Kidney glomerular epithelial cell (primary cell): Measurements from ENCODE around the gene SCN9A.
A peak's percentile ranks its signal among the peaks of the same experiment; 100 is the strongest.

Experiments
- DNase-seq: peaks from one replicate; lab custom pipeline; 2025; lab: John Stamatoyannopoulos, UW

The SCN9A gene

GRCh38 chr2:166179201-166179600 is 196.5 kb downstream of the SCN9A start:
- no peak for DNase-seq

GRCh38 chr2:166173263-166173662 is 202.5 kb downstream of the SCN9A start:
- no peak for DNase-seq

GRCh38 chr2:166171216-166171615 is 204.5 kb downstream of the SCN9A start:
- DNase-seq, result no peak

DNA sequence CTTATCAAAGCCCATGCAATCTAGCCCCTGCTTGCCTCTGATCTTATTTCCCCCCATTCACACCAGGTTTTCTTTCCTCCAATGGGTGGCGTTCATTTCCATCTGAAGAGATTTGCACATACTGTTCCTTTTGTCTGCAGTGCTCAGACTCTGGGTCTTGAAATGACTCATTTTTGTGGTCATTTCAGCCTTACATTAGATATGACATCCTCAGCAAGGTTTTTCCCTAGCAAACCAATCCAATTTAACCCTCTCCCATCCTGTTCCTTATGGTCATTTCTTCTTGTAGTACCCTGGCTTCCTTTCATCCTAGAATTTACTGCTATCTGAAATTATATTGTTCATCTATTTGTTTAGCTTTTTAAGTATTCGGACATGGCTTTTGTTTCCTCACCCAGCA is 205.4 kb downstream of the SCN9A start:
- no peak for DNase-seq

DNA sequence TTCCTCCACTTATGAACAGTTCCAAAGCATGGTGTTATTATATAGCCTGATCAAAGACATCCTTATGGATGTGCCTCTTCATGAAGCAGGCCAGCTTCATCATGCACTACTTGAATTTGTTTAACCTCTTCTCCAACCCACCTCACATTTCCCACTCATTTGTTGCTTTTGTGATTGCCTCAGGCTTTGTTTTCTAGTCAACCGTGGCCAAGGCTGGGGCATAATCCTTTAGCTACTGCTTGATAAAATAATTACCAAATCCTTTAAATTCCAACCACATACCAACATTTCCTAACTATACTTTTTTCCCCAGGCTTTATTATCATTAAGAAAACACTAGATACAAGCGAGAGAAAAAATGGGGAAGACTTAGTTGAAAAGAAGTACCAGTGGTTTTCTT is 208.3 kb downstream of the SCN9A start:
- peak; percentile 41 for DNase-seq

- no peak for DNase-seq
Measured at GRCh38 chr2:166163775-166164174, 212.0 kb downstream of the SCN9A start.

DNA sequence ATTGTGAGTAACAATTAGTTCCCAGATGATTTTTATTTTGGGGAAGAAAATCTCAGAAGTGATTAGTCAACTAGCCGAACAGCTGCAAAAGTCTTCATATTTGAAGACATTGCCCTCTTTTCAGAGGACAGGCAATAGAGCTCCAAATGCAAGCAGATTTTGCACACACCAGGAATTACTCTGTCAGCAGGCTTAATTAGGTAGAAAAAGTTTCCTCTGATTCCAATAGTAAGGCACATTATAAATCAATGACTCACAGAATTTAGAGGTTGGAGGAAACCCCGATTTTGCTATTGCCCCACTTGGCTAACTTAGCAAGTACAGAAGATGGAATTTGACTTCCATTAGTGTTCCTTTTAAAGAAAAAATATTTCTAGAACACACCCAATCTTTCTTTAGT is 217.2 kb downstream of the SCN9A start:
- DNase-seq, result no peak

- no peak for DNase-seq
Measured at GRCh38 chr2:166157578-166157977, 218.2 kb downstream of the SCN9A start.

- no peak for DNase-seq
Measured at GRCh38 chr2:166156985-166157490, 218.7 kb downstream of the SCN9A start.

DNA sequence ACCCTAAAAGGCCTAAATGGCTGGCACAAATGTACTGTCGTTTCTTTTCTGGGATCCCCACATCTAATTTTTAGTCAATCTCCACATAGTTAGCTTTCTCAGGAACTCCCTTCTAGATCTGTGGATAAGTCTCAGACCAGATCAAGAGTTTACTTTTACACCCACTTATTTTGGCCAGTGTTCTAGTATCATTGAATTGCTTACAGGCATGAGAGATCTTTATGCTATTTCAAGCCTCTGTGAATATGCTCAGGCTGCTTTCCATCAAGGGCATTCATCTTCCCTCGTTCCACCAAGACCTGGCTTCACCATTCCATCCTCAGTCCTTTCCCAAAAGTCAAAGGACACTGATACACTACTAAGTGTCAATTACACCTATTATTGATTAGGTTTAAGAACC is 220.2 kb downstream of the SCN9A start:
- no peak for DNase-seq

- DNase-seq, result no peak
Measured at GRCh38 chr2:166154685-166155338, 220.9 kb downstream of the SCN9A start.

- no peak for DNase-seq
Measured at GRCh38 chr2:166152064-166152463, 223.7 kb downstream of the SCN9A start.

DNA sequence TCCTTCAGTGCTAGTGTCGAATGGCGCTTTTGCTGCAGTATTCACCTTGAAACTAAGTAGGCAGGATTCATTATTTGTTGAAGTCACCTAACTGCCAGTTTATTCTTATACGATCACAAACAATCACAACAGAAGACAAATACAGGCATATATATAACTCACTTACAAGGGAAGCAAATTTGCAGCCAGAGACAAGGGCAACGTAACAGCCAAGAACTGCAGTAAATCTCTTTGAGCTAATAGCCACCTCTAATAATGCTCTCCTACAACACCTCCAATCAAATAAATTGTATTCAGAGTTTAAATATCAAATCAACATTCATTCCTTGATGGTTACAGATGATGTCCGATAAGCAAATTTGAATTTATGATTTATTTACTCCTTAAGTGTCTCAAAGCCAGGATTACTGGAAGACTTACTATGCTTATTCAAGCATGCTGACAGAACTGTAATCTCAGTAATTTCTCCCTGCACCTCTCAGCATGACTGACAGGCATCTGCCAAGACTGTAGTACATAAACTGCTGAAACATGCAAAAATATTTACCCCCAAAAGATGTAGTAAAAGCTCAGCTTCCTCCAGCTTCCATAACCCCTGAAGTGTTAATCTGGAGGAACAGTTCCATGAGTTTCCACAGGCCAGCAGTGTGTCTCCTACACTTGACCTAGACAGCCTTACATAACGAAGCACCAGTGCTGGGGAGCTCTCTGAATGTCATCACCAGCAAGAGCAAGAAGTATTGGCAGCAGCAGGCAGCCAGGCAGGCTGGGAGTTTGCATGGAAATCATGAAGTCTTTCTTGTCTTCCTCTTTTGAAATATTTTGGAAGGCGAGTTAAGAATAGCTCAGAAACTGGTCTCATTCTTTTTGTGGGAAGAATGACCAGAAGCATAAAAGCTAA is 227.0 kb downstream of the SCN9A start:
- no peak for DNase-seq

DNA sequence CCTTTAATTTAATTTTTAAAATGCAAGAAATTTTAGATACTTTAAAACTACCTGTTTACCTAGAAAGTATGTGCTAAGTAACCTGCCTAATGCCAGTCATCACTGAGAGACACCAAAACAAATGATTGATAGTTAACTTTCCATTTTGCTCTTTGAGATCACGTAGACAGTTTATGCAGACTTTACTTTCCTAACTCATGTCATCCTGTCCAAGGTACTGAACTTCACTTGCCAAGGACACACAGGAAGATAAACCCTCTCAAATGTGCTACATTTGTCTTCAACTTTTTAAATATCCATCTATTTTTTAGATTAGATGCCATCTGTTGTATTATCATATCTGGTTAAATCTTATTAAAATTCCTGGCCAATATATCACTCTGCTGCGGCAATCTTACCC is 227.9 kb downstream of the SCN9A start:
- no peak for DNase-seq
